ENCODE results near the gene CPM. TPM values are rescaled to one million over a fixed set of nuclear protein-coding genes. Genes with fewer than 3 reads are reported as not detected.
A peak's percentile ranks its signal among the peaks of the same experiment; 100 is the strongest.

Gene CPM
- 10 to 100 TPM; 20.4 to 42.7 TPM for total RNA-seq
- long read RNA-seq, donor 1, full-length matches to known transcripts, result 13 of 24 reads
- long read RNA-seq, donor 1, partial matches to known transcripts, result 2 of 24 reads
- long read RNA-seq, donor 1, other reads (novel, unspliced or antisense), result 9 of 24 reads
- long read RNA-seq, donor 2, full-length matches to known transcripts, result 27 of 39 reads
- long read RNA-seq, donor 2, partial matches to known transcripts, result 3 of 39 reads
- long read RNA-seq, donor 2, other reads (novel, unspliced or antisense), result 9 of 39 reads

GRCh38 chr12:68932961-68933893 is at the start of gene CPM:
CPM (minus strand) TSS chr12:68933171; CDS start chr12:68932837, 334 bp downstream.
- peak; percentile 89 for DNase-seq (ENCODE audit: low spot score)

GRCh38 chr12:68981516-68981915 is 48.5 kb upstream of the CPM start:
- intact Hi-C loops (cut with DNase I), result no loop called here

More at GRCh38 chr12:68932961-68933893, at the start of gene CPM:
- intact Hi-C loops (cut with DNase I), result no loop called here

GRCh38 chr12:68980476-68981212 is 47.7 kb upstream of the CPM start:
- intact Hi-C loops (cut with DNase I), result no loop called here
- no peak for DNase-seq (ENCODE audit: low spot score)

More at GRCh38 chr12:68981516-68981915, 48.5 kb upstream of the CPM start:
- no peak for DNase-seq (ENCODE audit: low spot score)

- no peak for DNase-seq (ENCODE audit: low spot score)
- intact Hi-C loops (cut with DNase I), result no loop called here
Measured at GRCh38 chr12:68978678-68979077, 45.7 kb upstream of the CPM start.

GRCh38 chr12:68977909-68978610 is 45.1 kb upstream of the CPM start:
- no peak for DNase-seq (ENCODE audit: low spot score)
- intact Hi-C loops (cut with DNase I), result no loop called here

GRCh38 chr12:68977335-68977734 is 44.4 kb upstream of the CPM start:
- intact Hi-C loops (cut with DNase I), result no loop called here
- no peak for DNase-seq (ENCODE audit: low spot score)

- DNase-seq (ENCODE audit: low spot score), result no peak
- intact Hi-C loops (cut with DNase I), result no loop called here
Measured at GRCh38 chr12:68976395-68976841, 43.4 kb upstream of the CPM start.

GRCh38 chr12:68975811-68976210 is 42.8 kb upstream of the CPM start:
- no peak for DNase-seq (ENCODE audit: low spot score)
- intact Hi-C loops (cut with DNase I), result no loop called here

- intact Hi-C loops (cut with DNase I), result no loop called here
- no peak for DNase-seq (ENCODE audit: low spot score)
Measured at GRCh38 chr12:68972595-68972994, 39.6 kb upstream of the CPM start.

GRCh38 chr12:68971404-68971803 is 38.4 kb upstream of the CPM start:
- intact Hi-C loops (cut with DNase I), result no loop called here
- DNase-seq (ENCODE audit: low spot score), result no peak

GRCh38 chr12:68970951-68971350 is 38.0 kb upstream of the CPM start:
- DNase-seq (ENCODE audit: low spot score), result no peak
- intact Hi-C loops (cut with DNase I), result no loop called here

GRCh38 chr12:68970306-68970705 is 37.3 kb upstream of the CPM start:
- DNase-seq (ENCODE audit: low spot score), result no peak
- intact Hi-C loops (cut with DNase I), result no loop called here

GRCh38 chr12:68967046-68967445 is 34.1 kb upstream of the CPM start:
- intact Hi-C loops (cut with DNase I), result no loop called here
- no peak for DNase-seq (ENCODE audit: low spot score)

- intact Hi-C loops (cut with DNase I), result no loop called here
- no peak for DNase-seq (ENCODE audit: low spot score)
Measured at GRCh38 chr12:68963856-68964745, 31.1 kb upstream of the CPM start.

GRCh38 chr12:68962877-68963855 is 30.2 kb upstream of the CPM start:
- intact Hi-C loops (cut with DNase I), result no loop called here
- no peak for DNase-seq (ENCODE audit: low spot score)

GRCh38 chr12:68959891-68960464 is 27.0 kb upstream of the CPM start:
- no peak for DNase-seq (ENCODE audit: low spot score)
- intact Hi-C loops (cut with DNase I), result no loop called here
